OCI-LY3 (cell line): ENCODE measurements around the gene VSIG10L2.

Source experiments
- H2AFZ ChIP-seq: fragments of 200-600, 300-600 bp; shearing (Covaris generic); 2 replicates; pipeline ENCODE4 v1.6.0; 2014; ENCODE audit warnings: antibody characterized with exemption, low read depth, low read length
- H3K27ac ChIP-seq: fragments of 200-600, 300-600 bp; sonication (generic); 2 replicates; pipeline ENCODE4 v1.5.1; 2014; ENCODE audit warnings: mild to moderate bottlenecking, low read length, moderate library complexity, mixed read lengths
- H3K27me3 ChIP-seq: fragments of 200-600, 300-600 bp; sonication (generic); 2 replicates; pipeline ENCODE4 v1.6.1; 2014; ENCODE audit warnings: low read depth, low read length, mixed read lengths
- H3K36me3 ChIP-seq: fragments of 200-600, 300-600 bp; sonication (generic); replicated peaks from 2 replicates; pipeline ENCODE3; 2014; ENCODE audit warnings: low read depth, low read length, mixed read lengths
- H3K4me1 ChIP-seq: fragments of 300-600, 200-600 bp; sonication (generic); 2 replicates; pipeline ENCODE4 v1.6.1; 2014; ENCODE audit warnings: low read length, mixed read lengths
- H3K4me2 ChIP-seq: fragments of 200-600, 300-600 bp; sonication (generic); 2 replicates; pipeline ENCODE4 v1.6.1; 2014; ENCODE audit warnings: low read length, mixed read lengths
- H3K4me3 ChIP-seq: fragments of 300-600, 200-600 bp; sonication (generic); 2 replicates; pipeline ENCODE4 v1.5.1; 2014; ENCODE audit warnings: antibody characterized with exemption, mild to moderate bottlenecking, low read length, moderate library complexity
- H3K79me2 ChIP-seq: fragments of 300-600, 200-600 bp; shearing (Covaris generic); 2 replicates; pipeline ENCODE4 v1.6.1; 2014; ENCODE audit warnings: mild to moderate bottlenecking, low read length, mixed read lengths
- H3K9ac ChIP-seq: fragments of 300-600, 200-600 bp; shearing (Covaris generic); 2 replicates; pipeline ENCODE4 v1.6.0; 2014; ENCODE audit warnings: mild to moderate bottlenecking, low read length, moderate library complexity
- H3K9me3 ChIP-seq: fragments of 200-600, 300-600 bp; shearing (Covaris generic); 2 replicates; pipeline ENCODE4 v1.6.1; 2014; ENCODE audit warnings: low read length, mixed read lengths; ENCODE audit not compliant: insufficient read depth
- H4K20me1 ChIP-seq: fragments of 200-600, 300-600 bp; sonication (generic); 2 replicates; pipeline ENCODE4 v1.6.1; 2016; ENCODE audit warnings: low read length, mixed read lengths; ENCODE audit not compliant: insufficient read depth
- EZH2phosphoT487 ChIP-seq: fragments of 200-600 bp; shearing (Covaris generic); IDR thresholded peaks from 2 replicates; pipeline ENCODE4 v1.6.1; 2018; ENCODE audit warnings: antibody characterized with exemption, mixed run types, low read depth
- TF ChIP-seq, protein P1 (sequence below): fragments of 200-600, 300-600 bp; sonication (generic); IDR thresholded peaks from 2 replicates; pipeline ENCODE4 v1.5.1; 2014; ENCODE audit warnings: antibody characterized with exemption, low read length, low read depth

Gene VSIG10L2

DNA sequence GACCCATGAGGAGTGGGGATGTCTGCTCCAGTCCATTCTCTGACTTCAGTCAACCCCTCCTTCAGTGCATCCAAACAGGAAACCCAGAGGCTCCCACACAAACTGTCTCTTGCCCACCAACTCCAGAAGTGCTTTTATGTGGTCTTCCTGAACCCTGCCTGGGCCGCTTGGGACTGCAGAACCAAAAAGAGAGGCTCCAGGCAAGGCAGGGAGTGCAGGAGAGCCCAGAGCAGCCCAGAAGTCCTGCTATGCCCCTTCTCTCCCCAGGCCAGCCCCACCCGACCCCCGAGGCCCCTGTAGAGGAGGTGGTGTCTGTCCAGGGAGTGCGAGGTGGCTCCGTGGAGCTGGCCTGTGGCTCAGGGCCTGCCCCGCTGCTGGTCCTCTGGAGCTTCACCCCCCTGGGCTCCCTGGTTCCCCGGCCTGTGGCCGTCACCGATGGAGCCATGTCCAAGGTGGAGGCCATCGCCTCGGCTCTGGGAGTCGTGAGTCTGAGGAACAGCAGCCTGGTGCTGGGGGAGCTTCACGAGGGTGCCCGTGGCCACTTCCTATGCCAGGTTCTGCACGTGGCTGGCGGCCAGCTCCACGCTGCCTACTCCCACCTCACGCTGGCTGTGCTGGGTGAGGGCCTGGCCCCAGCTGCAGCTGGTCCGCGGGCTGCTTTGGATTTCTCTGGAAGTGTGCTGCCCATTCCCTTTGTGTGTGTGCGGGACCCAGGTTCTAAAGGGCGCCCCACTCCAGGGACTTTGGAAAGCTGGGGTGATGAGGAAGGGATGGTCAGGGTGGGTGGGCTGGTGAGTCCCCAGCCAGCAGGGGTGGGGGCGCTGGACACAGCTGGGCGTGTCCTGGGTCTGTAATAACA lies 1.8 kb downstream of the VSIG10L2 start:
- no peaks in the 10 kb centered on the region for H3K9me3 ChIP-seq
- H3K4me3 ChIP-seq, result no peak overlapping the region
- no peaks in the 10 kb centered on the region for H3K79me2 ChIP-seq
- H3K4me1 ChIP-seq, result no peaks in the 10 kb centered on the region
- H3K36me3 ChIP-seq, result no peaks in the 10 kb centered on the region
- TF ChIP-seq, protein P1, sequence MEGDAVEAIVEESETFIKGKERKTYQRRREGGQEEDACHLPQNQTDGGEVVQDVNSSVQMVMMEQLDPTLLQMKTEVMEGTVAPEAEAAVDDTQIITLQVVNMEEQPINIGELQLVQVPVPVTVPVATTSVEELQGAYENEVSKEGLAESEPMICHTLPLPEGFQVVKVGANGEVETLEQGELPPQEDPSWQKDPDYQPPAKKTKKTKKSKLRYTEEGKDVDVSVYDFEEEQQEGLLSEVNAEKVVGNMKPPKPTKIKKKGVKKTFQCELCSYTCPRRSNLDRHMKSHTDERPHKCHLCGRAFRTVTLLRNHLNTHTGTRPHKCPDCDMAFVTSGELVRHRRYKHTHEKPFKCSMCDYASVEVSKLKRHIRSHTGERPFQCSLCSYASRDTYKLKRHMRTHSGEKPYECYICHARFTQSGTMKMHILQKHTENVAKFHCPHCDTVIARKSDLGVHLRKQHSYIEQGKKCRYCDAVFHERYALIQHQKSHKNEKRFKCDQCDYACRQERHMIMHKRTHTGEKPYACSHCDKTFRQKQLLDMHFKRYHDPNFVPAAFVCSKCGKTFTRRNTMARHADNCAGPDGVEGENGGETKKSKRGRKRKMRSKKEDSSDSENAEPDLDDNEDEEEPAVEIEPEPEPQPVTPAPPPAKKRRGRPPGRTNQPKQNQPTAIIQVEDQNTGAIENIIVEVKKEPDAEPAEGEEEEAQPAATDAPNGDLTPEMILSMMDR, result no peak
- TF ChIP-seq EZH2phosphoT487, result no peak
- H3K4me2 ChIP-seq, result no peak overlapping the region
- no peaks in the 10 kb centered on the region for H4K20me1 ChIP-seq
- no peak overlapping the region for H2AFZ ChIP-seq
- H3K9ac ChIP-seq, result no peak overlapping the region
- no peaks in the 10 kb centered on the region for H3K27me3 ChIP-seq
- H3K27ac ChIP-seq, result no peak overlapping the region

- Histone ChIP-seq H3K27ac (no peak overlapping the region), H3K79me2 (no peaks in the 10 kb centered on the region), H3K4me1 (no peaks in the 10 kb centered on the region), H3K36me3 (no peaks in the 10 kb centered on the region), H4K20me1 (no peaks in the 10 kb centered on the region), H3K9me3 (no peaks in the 10 kb centered on the region), H3K4me2 (no peak overlapping the region), H3K4me3 (no peak overlapping the region), H3K27me3 (no peaks in the 10 kb centered on the region), H3K9ac (no peak overlapping the region), H2AFZ (no peak overlapping the region)
- TF ChIP-seq, protein P1, result no peak
- TF ChIP-seq EZH2phosphoT487, result no peak
Observed at GRCh38 chr11:125948278-125949051, 2.6 kb downstream of the VSIG10L2 start.

GRCh38 chr11:125949271-125950177 lies 3.7 kb downstream of the VSIG10L2 start:
- Histone ChIP-seq H3K27me3 (no peaks in the 10 kb centered on the region), H3K9me3 (no peaks in the 10 kb centered on the region), H3K9ac (no peak overlapping the region), H3K36me3 (no peaks in the 10 kb centered on the region), H3K4me3 (no peak overlapping the region), H3K27ac (no peak overlapping the region), H3K79me2 (no peaks in the 10 kb centered on the region), H3K4me1 (no peaks in the 10 kb centered on the region), H4K20me1 (no peaks in the 10 kb centered on the region), H2AFZ (no peak overlapping the region), H3K4me2 (no peak overlapping the region)
- TF ChIP-seq, protein P1, result no peak
- no peak for TF ChIP-seq EZH2phosphoT487

DNA sequence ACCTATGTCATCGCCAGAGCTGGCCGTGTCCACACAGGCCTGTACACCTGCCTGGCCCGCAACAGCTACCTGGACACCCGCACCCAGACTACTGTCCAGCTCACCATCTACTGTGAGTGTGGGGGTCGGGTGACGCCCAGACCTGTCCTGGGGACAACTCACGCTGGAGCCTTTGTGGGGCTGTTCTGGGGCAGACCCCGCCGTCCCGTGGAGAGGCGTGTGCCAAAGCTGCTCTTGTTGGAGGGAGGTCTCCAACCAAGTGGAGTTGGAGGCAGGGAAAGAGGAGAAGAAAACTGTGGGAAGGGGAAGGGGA lies 4.3 kb downstream of the VSIG10L2 start:
- H3K9me3 ChIP-seq, result no peaks in the 10 kb centered on the region
- H3K36me3 ChIP-seq, result no peaks in the 10 kb centered on the region
- no peak overlapping the region for H3K9ac ChIP-seq
- H3K27ac ChIP-seq, result no peak overlapping the region
- H3K4me1 ChIP-seq, result no peaks in the 10 kb centered on the region
- H4K20me1 ChIP-seq, result no peaks in the 10 kb centered on the region
- no peak overlapping the region for H3K4me3 ChIP-seq
- H3K4me2 ChIP-seq, result no peak overlapping the region
- TF ChIP-seq, protein P1, result no peak
- TF ChIP-seq EZH2phosphoT487, result no peak
- H3K79me2 ChIP-seq, result no peaks in the 10 kb centered on the region
- H3K27me3 ChIP-seq, result no peaks in the 10 kb centered on the region
- no peak overlapping the region for H2AFZ ChIP-seq
